ENCODE results near the gene KLHL18.
A peak's percentile ranks its signal among the peaks of the same experiment; 100 is the strongest.

KLHL18 gene

GRCh38 chr3:47266709-47267489 is 15.8 kb upstream of the KLHL18 start:
- H3K4me1 ChIP-seq (ENCODE audit: insufficient read depth, low read length, severe bottlenecking), result peaks cover 21% of the 10 kb centered on the region
- H3K9ac ChIP-seq (ENCODE audit: low read length), result no peak overlapping the region
- H3K4me3 ChIP-seq (ENCODE audit: low read depth, low read length, poor library complexity, severe bottlenecking), result no peak overlapping the region
- H2AFZ ChIP-seq (ENCODE audit: low read length), result no peak overlapping the region
- no peaks in the 10 kb centered on the region for H3K36me3 ChIP-seq (ENCODE audit: insufficient read depth, low read length)
- no peaks in the 10 kb centered on the region for H3K79me2 ChIP-seq (ENCODE audit: insufficient read depth, low read length)
- H3F3A ChIP-seq (ENCODE audit: insufficient read depth, low read length), result no peaks in the 10 kb centered on the region
- no peaks in the 10 kb centered on the region for H3K9me2 ChIP-seq (ENCODE audit: low read depth, low read length)
- no peak for TF ChIP-seq EZH2 (IDR thresholded peaks at IDR 0.05; ENCODE audit: borderline replicate concordance, low read length)
- no peak for TF ChIP-seq CTCF (IDR thresholded peaks at IDR 0.05; ENCODE audit: low read length)
- no peaks in the 10 kb centered on the region for H3K9me3 ChIP-seq (ENCODE audit: low read length)
- no peaks in the 10 kb centered on the region for H3K27me3 ChIP-seq (ENCODE audit: insufficient read depth, low read length)
- peak overlapping the region; percentile 10; the same call in 1 of the 2 replicates for H3K4me2 ChIP-seq (ENCODE audit: low read length)
- H4K20me1 ChIP-seq (ENCODE audit: insufficient read depth, low read length), result no peaks in the 10 kb centered on the region
- H3K27ac ChIP-seq (ENCODE audit: low read depth, low read length, poor library complexity, severe bottlenecking), result peak overlapping the region; percentile 38

GRCh38 chr3:47267490-47267824 is 15.3 kb upstream of the KLHL18 start:
- H3K27ac ChIP-seq (ENCODE audit: low read depth, low read length, poor library complexity, severe bottlenecking), result peak overlapping the region; percentile 38
- no peaks in the 10 kb centered on the region for H3F3A ChIP-seq (ENCODE audit: insufficient read depth, low read length)
- no peak overlapping the region for H3K4me2 ChIP-seq (ENCODE audit: low read length)
- H3K36me3 ChIP-seq (ENCODE audit: insufficient read depth, low read length), result no peaks in the 10 kb centered on the region
- peaks cover 21% of the 10 kb centered on the region for H3K4me1 ChIP-seq (ENCODE audit: insufficient read depth, low read length, severe bottlenecking)
- no peak overlapping the region for H3K4me3 ChIP-seq (ENCODE audit: low read depth, low read length, poor library complexity, severe bottlenecking)
- H3K27me3 ChIP-seq (ENCODE audit: insufficient read depth, low read length), result no peaks in the 10 kb centered on the region
- no peak overlapping the region for H3K9ac ChIP-seq (ENCODE audit: low read length)
- no peaks in the 10 kb centered on the region for H3K9me2 ChIP-seq (ENCODE audit: low read depth, low read length)
- H3K9me3 ChIP-seq (ENCODE audit: low read length), result no peaks in the 10 kb centered on the region
- no peaks in the 10 kb centered on the region for H3K79me2 ChIP-seq (ENCODE audit: insufficient read depth, low read length)
- H2AFZ ChIP-seq (ENCODE audit: low read length), result no peak overlapping the region
- TF ChIP-seq CTCF (IDR thresholded peaks at IDR 0.05; ENCODE audit: low read length) (no peak), EZH2 (IDR thresholded peaks at IDR 0.05; ENCODE audit: borderline replicate concordance, low read length) (no peak)
- no peaks in the 10 kb centered on the region for H4K20me1 ChIP-seq (ENCODE audit: insufficient read depth, low read length)

GRCh38 chr3:47270526-47270925 is 12.2 kb upstream of the KLHL18 start:
- Histone ChIP-seq H3K36me3 (ENCODE audit: insufficient read depth, low read length) (no peaks in the 10 kb centered on the region), H3K79me2 (ENCODE audit: insufficient read depth, low read length) (no peaks in the 10 kb centered on the region), H3K9ac (ENCODE audit: low read length) (no peak overlapping the region), H3K27ac (ENCODE audit: low read depth, low read length, poor library complexity, severe bottlenecking) (no peak overlapping the region), H4K20me1 (ENCODE audit: insufficient read depth, low read length) (no peaks in the 10 kb centered on the region), H3K27me3 (ENCODE audit: insufficient read depth, low read length) (no peaks in the 10 kb centered on the region), H2AFZ (ENCODE audit: low read length) (no peak overlapping the region), H3K4me1 (ENCODE audit: insufficient read depth, low read length, severe bottlenecking) (peaks cover 21% of the 10 kb centered on the region), H3K9me3 (ENCODE audit: low read length) (no peaks in the 10 kb centered on the region), H3K4me3 (ENCODE audit: low read depth, low read length, poor library complexity, severe bottlenecking) (no peak overlapping the region), H3K9me2 (ENCODE audit: low read depth, low read length) (no peaks in the 10 kb centered on the region), H3K4me2 (ENCODE audit: low read length) (no peak overlapping the region), H3F3A (ENCODE audit: insufficient read depth, low read length) (no peaks in the 10 kb centered on the region)
- TF ChIP-seq CTCF (IDR thresholded peaks at IDR 0.05; ENCODE audit: low read length), result no peak
- TF ChIP-seq EZH2 (IDR thresholded peaks at IDR 0.05; ENCODE audit: borderline replicate concordance, low read length), result no peak
